ENCODE results near the gene OR5B21. TPM values are rescaled to one million over a fixed set of nuclear protein-coding genes. Genes with fewer than 3 reads are reported as not detected.

The OR5B21 gene
- total and polyA plus RNA-seq, 11 donors = not detected

- Histone ChIP-seq H3K36me3 (no peaks in the 10 kb centered on the region), H3K9me3 (no peaks in the 10 kb centered on the region), H3K27me3 (no peaks in the 10 kb centered on the region), H3K4me3 (no peak overlapping the region), H3K27ac (no peak overlapping the region), H3K4me1 (no peaks in the 10 kb centered on the region)
- ATAC-seq (no peak), DNase-seq (no peak)
- intact Hi-C loops (cut with DNase I) = no loop called here
- 79 to 86% (median 81%) methylated on average over 5 of the region's 5 CpGs for WGBS, 4 donors
- no peak for TF ChIP-seq POLR2A (IDR thresholded peaks at IDR 0.05)
- TF ChIP-seq, protein P1, sequence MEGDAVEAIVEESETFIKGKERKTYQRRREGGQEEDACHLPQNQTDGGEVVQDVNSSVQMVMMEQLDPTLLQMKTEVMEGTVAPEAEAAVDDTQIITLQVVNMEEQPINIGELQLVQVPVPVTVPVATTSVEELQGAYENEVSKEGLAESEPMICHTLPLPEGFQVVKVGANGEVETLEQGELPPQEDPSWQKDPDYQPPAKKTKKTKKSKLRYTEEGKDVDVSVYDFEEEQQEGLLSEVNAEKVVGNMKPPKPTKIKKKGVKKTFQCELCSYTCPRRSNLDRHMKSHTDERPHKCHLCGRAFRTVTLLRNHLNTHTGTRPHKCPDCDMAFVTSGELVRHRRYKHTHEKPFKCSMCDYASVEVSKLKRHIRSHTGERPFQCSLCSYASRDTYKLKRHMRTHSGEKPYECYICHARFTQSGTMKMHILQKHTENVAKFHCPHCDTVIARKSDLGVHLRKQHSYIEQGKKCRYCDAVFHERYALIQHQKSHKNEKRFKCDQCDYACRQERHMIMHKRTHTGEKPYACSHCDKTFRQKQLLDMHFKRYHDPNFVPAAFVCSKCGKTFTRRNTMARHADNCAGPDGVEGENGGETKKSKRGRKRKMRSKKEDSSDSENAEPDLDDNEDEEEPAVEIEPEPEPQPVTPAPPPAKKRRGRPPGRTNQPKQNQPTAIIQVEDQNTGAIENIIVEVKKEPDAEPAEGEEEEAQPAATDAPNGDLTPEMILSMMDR (IDR thresholded peaks at IDR 0.05) = no peak
Measured at GRCh38 chr11:58506935-58507334, 970 bp downstream of the OR5B21 start.

DNA sequence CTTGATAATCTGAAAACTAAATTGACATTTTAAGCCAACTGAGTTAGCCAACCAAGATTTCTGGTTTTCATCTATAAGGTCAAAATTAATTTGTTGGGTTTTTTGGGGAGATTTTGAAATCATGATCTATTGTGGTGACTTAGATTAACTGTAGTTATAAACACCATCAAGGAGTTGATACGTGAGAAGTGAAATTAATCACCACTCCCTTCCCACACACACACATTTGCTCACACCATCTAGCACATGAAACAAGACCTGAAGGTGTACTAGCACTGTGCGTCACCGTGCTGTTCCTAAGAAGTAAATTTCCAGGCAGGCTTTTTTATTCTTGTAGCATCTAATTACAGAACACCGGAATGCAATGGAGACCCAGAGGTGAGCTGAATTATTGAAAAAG lies 2.1 kb downstream of the OR5B21 start:
- TF ChIP-seq POLR2A (IDR thresholded peaks at IDR 0.05) = no peak
- TF ChIP-seq, protein P1 (IDR thresholded peaks at IDR 0.05) = no peak
- Histone ChIP-seq H3K4me3 (no peak overlapping the region), H3K27ac (no peak overlapping the region), H3K4me1 (no peaks in the 10 kb centered on the region), H3K27me3 (no peaks in the 10 kb centered on the region), H3K36me3 (no peaks in the 10 kb centered on the region), H3K9me3 (no peaks in the 10 kb centered on the region)
- no peak for ATAC-seq
- WGBS, 4 donors = 89 to 94% (median 91%) methylated on average over 4 of the region's 4 CpGs
- intact Hi-C loops (cut with DNase I) = no loop called here
- DNase-seq = no peak

- Histone ChIP-seq H3K4me1 (no peaks in the 10 kb centered on the region), H3K9me3 (no peaks in the 10 kb centered on the region), H3K27ac (no peak overlapping the region), H3K27me3 (no peaks in the 10 kb centered on the region), H3K4me3 (no peak overlapping the region), H3K36me3 (no peaks in the 10 kb centered on the region)
- DNase-seq (no peak), ATAC-seq (no peak)
- WGBS, 4 donors = 73 to 78% (median 75%) methylated on average over 6 of the region's 6 CpGs
- intact Hi-C loops (cut with DNase I) = no loop called here
- TF ChIP-seq, protein P1 (IDR thresholded peaks at IDR 0.05) = no peak
- TF ChIP-seq POLR2A (IDR thresholded peaks at IDR 0.05) = no peak
Measured at GRCh38 chr11:58504232-58504631, 3.7 kb downstream of the OR5B21 start.

DNA sequence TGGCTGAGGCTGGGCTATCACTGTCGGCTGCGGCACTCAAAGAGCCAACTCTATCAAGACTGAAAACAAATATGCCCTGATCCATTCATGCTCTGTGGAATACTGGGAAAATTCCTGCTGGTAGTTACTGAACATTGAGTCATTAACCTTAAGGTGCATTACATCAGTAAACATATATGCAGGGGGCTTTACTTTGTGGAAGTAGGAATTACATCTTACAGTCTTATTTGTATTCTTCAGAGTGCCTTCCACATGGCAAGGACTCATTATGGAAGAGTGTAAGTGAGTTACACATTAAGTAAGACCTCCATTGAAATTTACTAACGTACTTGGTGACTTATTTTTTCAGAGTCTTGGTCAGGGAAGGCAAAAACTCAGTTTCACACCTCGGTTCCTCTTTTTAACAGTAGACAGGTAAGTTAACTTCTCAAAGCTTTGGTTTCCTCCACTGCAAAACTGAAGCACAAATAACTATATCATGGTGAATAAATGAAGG lies 4.5 kb downstream of the OR5B21 start:
- Histone ChIP-seq H3K36me3 (no peaks in the 10 kb centered on the region), H3K27me3 (no peaks in the 10 kb centered on the region), H3K4me1 (peaks cover 0 to 4% (median 0%) of the 10 kb centered on the region in 12 donors), H3K9me3 (no peaks in the 10 kb centered on the region), H3K4me3 (no peak overlapping the region), H3K27ac (no peak overlapping the region)
- DNase-seq (no peak), ATAC-seq (no peak)
- WGBS, 4 donors = 83 to 88% (median 86%) methylated on average over 4 of the region's 4 CpGs
- intact Hi-C loops (cut with DNase I) = no loop called here
- TF ChIP-seq POLR2A (IDR thresholded peaks at IDR 0.05) = no peak
- TF ChIP-seq, protein P1 (IDR thresholded peaks at IDR 0.05) = no peak

Data from heart left ventricle (tissue), 16 donors.